Hepatocyte (in vitro differentiated cells): ENCODE results near the gene SCG5. TPM values are rescaled to one million over a fixed set of nuclear protein-coding genes. Genes with fewer than 3 reads are reported as not detected.
A peak's percentile ranks its signal among the peaks of the same experiment; 100 is the strongest.

Experiments used
- DNase-seq: peaks from one replicate; pipeline ENCODE4 v3.0.0-alpha.2; 2016; ENCODE audit warnings: low spot score
- H2AFZ ChIP-seq: fragments of 200-600 bp; sonication (generic); 2 replicates; pipeline ENCODE4 v1.6.0; 2016; ENCODE audit warnings: antibody characterized with exemption, mild to moderate bottlenecking
- H3K27ac ChIP-seq: fragments of 200-600 bp; sonication (generic); 2 replicates; pipeline ENCODE4 v1.5.1; 2016; ENCODE audit warnings: mild to moderate bottlenecking
- H3K27me3 ChIP-seq: fragments of 200-600 bp; sonication (generic); 2 replicates; pipeline ENCODE4 v1.6.1; 2016
- H3K36me3 ChIP-seq: fragments of 200-600 bp; sonication (generic); replicated peaks from 2 replicates; pipeline ENCODE4 v1.5.1; 2016; ENCODE audit warnings: low read depth; ENCODE audit not compliant: insufficient read depth
- H3K4me1 ChIP-seq: fragments of 200-600 bp; sonication (generic); 2 replicates; pipeline ENCODE4 v1.5.1; 2016; ENCODE audit warnings: mild to moderate bottlenecking, moderate library complexity; ENCODE audit not compliant: insufficient read depth
- H3K4me2 ChIP-seq: fragments of 200-600 bp; sonication (generic); 2 replicates; pipeline ENCODE4 v1.6.0; 2016
- H3K4me3 ChIP-seq: fragments of 200-600 bp; sonication (generic); 2 replicates; pipeline ENCODE4 v1.5.1; 2016; ENCODE audit warnings: mild to moderate bottlenecking
- H3K79me2 ChIP-seq: fragments of 200-600 bp; sonication (generic); 2 replicates; pipeline ENCODE4 v1.6.0; 2017; ENCODE audit warnings: mild to moderate bottlenecking
- H3K9me2 ChIP-seq: fragments of 200-600 bp; sonication (generic); replicated peaks from 2 replicates; pipeline ENCODE4 v1.6.0; 2017; ENCODE audit warnings: mild to moderate bottlenecking; ENCODE audit not compliant: insufficient read depth
- H3K9me3 ChIP-seq: fragments of 200-600 bp; sonication (generic); 2 replicates; pipeline ENCODE4 v1.5.1; 2016; ENCODE audit warnings: low read depth, mild to moderate bottlenecking
- H4K20me1 ChIP-seq: fragments of 200-600 bp; sonication (generic); 2 replicates; pipeline ENCODE4 v1.6.0; 2016; ENCODE audit warnings: mild to moderate bottlenecking; ENCODE audit not compliant: insufficient read depth, poor library complexity, severe bottlenecking
- EZH2 ChIP-seq: fragments of 200-600 bp; sonication (generic); IDR thresholded peaks from 2 replicates; pipeline ENCODE4 v1.6.1; 2016; ENCODE audit warnings: antibody characterized with exemption, mild to moderate bottlenecking, borderline replicate concordance
- EZH2phosphoT487 ChIP-seq: fragments of 200-600 bp; sonication (generic); IDR thresholded peaks from one replicate; pipeline ENCODE4 v1.6.1; 2018; ENCODE audit warnings: antibody characterized with exemption, mild to moderate bottlenecking, low read depth, moderate library complexity; ENCODE audit not compliant: unreplicated experiment, severe bottlenecking
- WGBS: methylation state at CpG from one replicate; pipeline ENCODE4 v1.1.6; 2016; ENCODE audit warnings: low lambda C conversion rate; ENCODE audit errors: missing lambda C conversion rate; 5-methylcytosine and 5-hydroxymethylcytosine counted together
- polyA plus RNA-seq: library from polyadenylated mRNA; unstranded; fragments of >200 nt; fragmentation: Nextera tagmentation; extraction: Ambion mirVana; gene quantifications from 2 replicates; pipeline ENCODE4 v1.2.1, GENCODE V29; 2016
- total RNA-seq: library from RNA; depleted of rRNA; stranded (reverse); fragments of >200 nt; gene quantifications from 2 replicates; pipeline ENCODE4 v1.2.3, GENCODE V29; 2014
- TF ChIP-seq, protein P1 (sequence below): fragments of 200-600 bp; sonication (generic); IDR thresholded peaks from 2 replicates; pipeline ENCODE4 v1.5.1; 2016; ENCODE audit warnings: antibody characterized with exemption, mild to moderate bottlenecking; ENCODE audit not compliant: poor library complexity

The SCG5 gene
- total and polyA plus RNA-seq, 2 experiments from 2014 or later, result 5.2 to 9.8 TPM

- H3K27me3 ChIP-seq, result no peaks in the 10 kb centered on the region
- no peak overlapping the region for H3K27ac ChIP-seq
- H4K20me1 ChIP-seq, result no peaks in the 10 kb centered on the region
- TF ChIP-seq, protein P1, sequence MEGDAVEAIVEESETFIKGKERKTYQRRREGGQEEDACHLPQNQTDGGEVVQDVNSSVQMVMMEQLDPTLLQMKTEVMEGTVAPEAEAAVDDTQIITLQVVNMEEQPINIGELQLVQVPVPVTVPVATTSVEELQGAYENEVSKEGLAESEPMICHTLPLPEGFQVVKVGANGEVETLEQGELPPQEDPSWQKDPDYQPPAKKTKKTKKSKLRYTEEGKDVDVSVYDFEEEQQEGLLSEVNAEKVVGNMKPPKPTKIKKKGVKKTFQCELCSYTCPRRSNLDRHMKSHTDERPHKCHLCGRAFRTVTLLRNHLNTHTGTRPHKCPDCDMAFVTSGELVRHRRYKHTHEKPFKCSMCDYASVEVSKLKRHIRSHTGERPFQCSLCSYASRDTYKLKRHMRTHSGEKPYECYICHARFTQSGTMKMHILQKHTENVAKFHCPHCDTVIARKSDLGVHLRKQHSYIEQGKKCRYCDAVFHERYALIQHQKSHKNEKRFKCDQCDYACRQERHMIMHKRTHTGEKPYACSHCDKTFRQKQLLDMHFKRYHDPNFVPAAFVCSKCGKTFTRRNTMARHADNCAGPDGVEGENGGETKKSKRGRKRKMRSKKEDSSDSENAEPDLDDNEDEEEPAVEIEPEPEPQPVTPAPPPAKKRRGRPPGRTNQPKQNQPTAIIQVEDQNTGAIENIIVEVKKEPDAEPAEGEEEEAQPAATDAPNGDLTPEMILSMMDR, result no peak
- no peak for TF ChIP-seq EZH2
- no peak for TF ChIP-seq EZH2phosphoT487
- no peaks in the 10 kb centered on the region for H3K9me3 ChIP-seq
- no peaks in the 10 kb centered on the region for H3K4me1 ChIP-seq
- H3K4me2 ChIP-seq, result no peak overlapping the region
- no peaks in the 10 kb centered on the region for H3K36me3 ChIP-seq
- no peak for DNase-seq
- H2AFZ ChIP-seq, result no peak overlapping the region
- H3K79me2 ChIP-seq, result no peaks in the 10 kb centered on the region
- H3K4me3 ChIP-seq, result no peak overlapping the region
- WGBS, result 71% methylated on average over 4 of the region's 4 CpGs
- H3K9me2 ChIP-seq, result no peaks in the 10 kb centered on the region
Measured at GRCh38 chr15:32656091-32656490, 14.6 kb downstream of the SCG5 start.

- Histone ChIP-seq H3K4me1 (no peaks in the 10 kb centered on the region), H2AFZ (no peak overlapping the region), H3K4me3 (no peak overlapping the region), H3K9me3 (no peaks in the 10 kb centered on the region), H4K20me1 (no peaks in the 10 kb centered on the region), H3K27me3 (no peaks in the 10 kb centered on the region), H3K27ac (no peak overlapping the region), H3K4me2 (no peak overlapping the region), H3K79me2 (no peaks in the 10 kb centered on the region), H3K9me2 (no peaks in the 10 kb centered on the region), H3K36me3 (no peaks in the 10 kb centered on the region)
- DNase-seq, result no peak
- 90% methylated on average over 9 of the region's 9 CpGs for WGBS
- TF ChIP-seq EZH2phosphoT487, result no peak
- no peak for TF ChIP-seq EZH2
- TF ChIP-seq, protein P1, result no peak
Measured at GRCh38 chr15:32656496-32656895, 15.0 kb downstream of the SCG5 start.

DNA sequence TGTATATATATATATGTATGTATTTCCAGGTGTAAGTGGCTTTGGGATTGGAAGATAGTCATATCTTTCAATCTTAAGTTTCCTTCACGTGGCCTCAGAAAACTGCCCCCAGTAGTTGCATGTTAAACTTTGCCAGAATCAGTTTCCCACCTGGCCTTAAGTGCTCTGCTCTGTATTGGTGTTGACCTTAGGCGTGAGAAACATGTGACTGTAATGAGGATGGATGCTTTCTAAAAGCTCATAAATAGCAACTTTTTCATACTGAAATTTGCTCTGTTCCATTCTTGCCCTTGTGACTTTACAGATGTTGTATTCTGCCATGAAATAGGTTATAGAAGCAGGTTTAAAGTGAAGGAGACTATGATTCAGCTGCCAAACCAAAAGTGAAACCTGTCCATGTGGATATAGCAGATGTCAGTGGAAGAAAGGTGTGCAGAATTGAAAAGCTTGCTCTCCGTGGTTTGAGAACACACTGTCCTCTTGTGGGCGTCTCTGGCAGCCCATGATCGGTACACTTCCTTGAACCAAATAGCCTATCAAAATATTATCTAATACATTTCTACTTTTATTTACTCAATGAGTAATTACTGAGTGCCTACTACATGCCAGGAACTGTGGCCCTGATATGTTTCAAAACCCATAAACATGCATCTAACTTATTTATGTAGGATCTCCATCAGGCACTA lies 15.8 kb downstream of the SCG5 start:
- Histone ChIP-seq H4K20me1 (no peaks in the 10 kb centered on the region), H3K79me2 (no peaks in the 10 kb centered on the region), H3K27ac (no peak overlapping the region), H3K9me2 (no peaks in the 10 kb centered on the region), H3K9me3 (no peaks in the 10 kb centered on the region), H3K4me1 (no peaks in the 10 kb centered on the region), H3K36me3 (no peaks in the 10 kb centered on the region), H3K4me2 (no peak overlapping the region), H3K4me3 (no peak overlapping the region), H2AFZ (no peak overlapping the region), H3K27me3 (no peaks in the 10 kb centered on the region)
- 75% methylated on average over 5 of the region's 5 CpGs for WGBS
- DNase-seq, result no peak
- TF ChIP-seq EZH2phosphoT487, result no peak
- TF ChIP-seq, protein P1, result peak; percentile 14
- no peak for TF ChIP-seq EZH2
